NCI-H345 (cell line): Measurements from ENCODE around the gene EZH1.

ENCODE experiments used
- DNase-seq: peaks from one replicate; lab custom pipeline; 2025; lab: John Stamatoyannopoulos, UW

Gene EZH1

DNA sequence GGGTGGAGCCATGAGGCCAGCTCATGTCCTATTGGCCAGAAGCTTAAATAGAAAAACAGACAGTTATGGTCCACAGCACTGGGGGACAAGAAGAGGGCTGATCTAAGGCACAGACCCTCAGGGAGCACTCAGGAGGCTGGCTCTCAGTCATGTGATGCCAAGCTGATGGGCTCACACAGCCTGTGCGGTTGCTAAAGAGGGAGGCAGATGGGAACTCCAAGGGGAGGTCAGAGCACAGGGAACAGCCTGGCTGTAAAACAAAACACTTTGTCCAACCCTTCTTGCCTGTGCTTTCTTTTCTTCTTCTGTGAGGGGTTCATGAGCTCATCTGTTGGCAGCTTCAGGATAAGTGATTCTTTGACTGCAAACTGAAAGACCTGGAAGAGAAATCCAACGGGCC is 35.3 kb downstream of the EZH1 start:
- no peak for DNase-seq

DNA sequence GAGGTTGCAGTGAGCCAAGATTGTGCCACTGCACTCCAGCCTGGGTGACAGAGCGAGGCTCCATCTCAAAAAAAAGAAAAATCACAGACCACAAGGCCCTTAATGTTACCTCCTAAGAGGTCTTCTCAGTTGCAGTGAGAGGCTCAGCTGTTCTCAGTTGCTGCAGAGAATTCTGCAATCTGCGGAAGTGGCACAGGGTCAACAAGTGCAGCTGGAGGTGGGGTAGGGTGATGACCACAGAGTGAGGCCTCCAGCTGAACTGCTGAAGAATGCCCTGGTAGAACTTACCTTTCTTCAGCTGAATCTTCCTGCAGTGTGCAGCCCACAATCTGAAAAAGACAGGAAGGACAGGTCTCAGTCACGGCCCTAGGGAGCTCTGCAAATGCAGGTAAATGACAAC is 36.3 kb downstream of the EZH1 start:
- DNase-seq: no peak

DNA sequence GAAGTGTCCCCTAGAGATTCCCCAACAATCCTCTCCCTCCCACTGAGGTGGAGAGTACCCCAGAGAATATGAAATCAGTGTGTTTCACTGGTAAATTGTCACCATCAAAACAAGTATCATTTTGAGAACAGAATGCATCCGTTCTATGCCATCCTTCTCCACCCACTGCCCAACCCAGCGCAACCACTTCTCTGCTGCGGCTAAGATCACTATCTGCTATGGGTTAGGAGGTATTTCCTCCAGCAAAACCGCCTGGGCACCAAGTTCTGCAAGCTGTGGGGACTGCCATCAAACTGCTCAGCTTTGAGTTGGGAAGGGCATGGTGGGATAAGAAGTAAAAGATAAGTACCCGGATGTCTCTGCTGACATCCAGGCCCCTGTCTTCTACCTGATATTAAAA is 38.1 kb downstream of the EZH1 start:
- no peak for DNase-seq

DNA sequence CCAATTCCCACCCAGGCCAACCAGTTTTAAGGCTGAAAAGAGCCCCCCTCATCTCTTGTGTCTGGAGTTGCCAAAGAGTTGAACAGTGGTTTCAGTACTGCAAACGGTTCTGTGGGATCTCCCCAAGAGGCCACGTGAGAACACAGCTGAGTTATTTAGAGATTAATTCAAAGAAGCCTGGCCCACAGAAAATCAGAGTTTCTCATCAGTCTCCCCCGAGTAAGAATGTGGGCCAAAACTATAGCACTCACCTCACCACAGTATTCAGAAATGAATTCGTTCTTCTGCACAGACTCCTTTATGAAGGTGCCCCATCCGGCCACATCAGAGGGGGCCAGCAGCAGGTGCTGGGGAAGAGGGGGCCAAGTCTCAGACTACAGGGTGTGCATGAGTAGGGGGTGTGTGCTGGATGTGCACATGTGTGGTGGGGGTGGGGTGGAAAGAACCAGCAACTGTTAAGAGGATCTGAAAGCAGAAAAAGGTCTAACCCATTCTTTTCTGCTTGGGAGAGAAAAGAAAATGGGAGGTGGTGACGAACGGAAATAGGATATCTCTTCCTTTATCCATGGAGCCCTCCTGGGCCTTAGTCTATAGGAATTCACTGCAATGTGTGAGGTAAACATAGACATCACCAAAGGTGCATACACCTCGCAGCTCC is 39.9 kb downstream of the EZH1 start:
- DNase-seq: no peak

DNA sequence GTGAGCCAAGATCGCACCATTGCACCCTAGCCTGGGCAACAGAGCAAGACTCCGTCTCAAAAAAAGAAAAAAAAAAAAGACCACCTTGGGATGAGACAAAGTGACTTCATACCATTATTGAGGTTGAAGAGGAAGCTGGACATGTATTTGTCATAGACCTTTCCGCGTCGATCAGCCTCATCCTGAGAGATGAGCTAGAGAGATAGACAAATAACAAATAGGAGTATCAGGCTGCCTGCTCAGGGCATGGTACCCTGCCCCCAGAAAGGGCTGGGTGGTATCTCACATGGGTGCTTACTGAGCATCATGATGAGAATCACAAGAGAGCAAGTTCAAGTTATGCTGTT is 40.4 kb downstream of the EZH1 start:
- DNase-seq: no peak

DNA sequence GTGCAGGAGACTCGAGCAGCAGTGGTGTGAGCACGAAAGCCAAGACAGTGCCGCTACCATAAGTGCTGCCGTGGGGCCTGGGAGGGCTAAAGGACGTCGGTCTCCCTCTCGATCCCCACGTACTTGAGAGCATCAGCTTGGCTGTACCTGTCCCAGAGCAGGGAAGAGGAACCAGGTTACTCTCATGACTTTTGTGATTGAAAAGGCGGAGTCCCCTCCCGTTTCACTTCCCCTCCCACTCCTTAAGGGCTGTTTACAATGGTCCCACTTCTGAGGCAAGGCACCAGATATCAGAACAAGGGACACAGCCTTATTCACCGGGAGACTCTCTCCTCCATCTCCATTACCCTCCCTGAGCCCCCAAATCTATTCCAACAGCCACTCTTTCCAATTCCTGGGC is 42.4 kb downstream of the EZH1 start:
- no peak for DNase-seq

DNA sequence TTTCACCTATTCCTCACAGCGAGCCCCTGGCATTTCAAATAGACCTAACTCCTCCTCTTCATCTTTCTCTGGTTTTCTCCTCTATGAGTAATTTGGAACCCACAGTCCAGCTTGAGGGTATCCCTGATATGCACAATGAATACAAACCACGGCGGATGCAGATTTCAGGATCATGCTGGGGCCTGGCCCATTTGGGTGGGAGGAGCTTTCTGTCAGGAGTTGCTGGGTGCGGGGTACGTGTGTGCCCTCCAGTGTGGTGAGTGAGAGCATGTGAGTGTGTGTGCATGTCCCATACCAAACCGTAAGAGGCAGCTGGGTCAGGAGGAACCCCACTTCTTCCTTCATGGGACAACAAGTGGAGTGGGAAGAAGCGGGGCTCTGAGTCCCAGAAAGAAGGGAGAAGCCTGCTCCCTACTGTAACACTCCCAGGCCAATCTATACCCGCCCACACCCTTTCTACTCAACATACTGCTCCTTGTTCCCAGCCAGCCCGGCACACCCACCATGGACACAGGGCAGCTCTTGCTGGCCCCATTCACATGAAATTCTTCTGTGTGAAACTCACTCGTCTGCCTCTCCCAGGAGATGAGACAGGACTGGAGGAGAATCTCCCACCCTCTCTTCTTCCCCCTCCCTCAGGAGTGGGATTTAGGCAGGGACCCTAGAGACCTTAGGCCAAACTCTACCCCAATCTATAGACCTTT is 44.1 kb downstream of the EZH1 start:
- no peak for DNase-seq

DNA sequence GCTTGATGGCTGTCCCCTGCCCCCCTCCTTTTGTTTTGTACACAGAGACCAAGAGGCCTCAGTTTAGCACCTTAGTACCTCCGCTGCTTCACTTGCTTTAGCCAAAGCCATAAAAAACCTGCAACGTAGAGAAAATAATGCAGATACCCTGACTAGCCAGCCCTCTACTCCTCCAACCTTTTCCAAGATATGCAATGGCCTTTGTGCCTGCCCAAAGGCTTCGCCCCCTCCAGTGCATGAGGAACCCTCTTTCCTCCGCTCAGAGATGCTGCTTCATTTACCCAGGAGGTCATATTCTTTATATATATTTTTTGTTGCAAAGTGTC is 45.5 kb downstream of the EZH1 start:
- DNase-seq: no peak

DNA sequence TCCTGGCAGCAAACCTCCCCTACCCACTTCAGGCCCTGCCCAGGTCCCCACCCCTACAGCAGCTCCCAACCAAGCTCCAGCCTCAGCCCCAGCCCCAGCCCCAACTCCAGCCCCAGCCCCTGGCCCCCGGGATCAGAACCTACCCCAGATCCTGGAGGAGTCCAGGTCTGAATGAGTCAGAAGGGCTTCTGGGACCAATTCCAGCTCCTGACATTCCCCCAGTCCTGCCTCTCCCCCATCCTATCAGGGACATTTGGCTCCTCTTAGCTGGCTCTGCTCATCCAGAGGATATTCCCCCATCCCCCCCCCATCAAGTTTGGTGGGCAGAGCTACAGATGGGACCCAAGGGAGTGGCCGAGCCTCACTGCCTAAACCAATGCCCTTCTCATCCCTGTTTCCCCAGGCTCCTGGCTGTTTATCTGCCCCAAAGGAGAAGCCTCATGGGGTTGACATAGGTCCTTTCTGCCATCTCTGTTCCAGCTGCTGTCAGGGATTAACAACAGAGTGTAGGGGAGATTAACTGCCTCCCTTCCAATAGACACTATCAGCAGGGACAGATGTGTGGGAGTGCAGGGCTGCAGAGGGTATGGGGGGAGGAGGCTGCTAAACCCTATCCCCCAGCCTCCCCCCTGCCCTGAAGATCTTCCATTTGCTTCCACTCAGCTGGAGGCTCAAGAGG is 46.0 kb downstream of the EZH1 start:
- DNase-seq: no peak

DNA sequence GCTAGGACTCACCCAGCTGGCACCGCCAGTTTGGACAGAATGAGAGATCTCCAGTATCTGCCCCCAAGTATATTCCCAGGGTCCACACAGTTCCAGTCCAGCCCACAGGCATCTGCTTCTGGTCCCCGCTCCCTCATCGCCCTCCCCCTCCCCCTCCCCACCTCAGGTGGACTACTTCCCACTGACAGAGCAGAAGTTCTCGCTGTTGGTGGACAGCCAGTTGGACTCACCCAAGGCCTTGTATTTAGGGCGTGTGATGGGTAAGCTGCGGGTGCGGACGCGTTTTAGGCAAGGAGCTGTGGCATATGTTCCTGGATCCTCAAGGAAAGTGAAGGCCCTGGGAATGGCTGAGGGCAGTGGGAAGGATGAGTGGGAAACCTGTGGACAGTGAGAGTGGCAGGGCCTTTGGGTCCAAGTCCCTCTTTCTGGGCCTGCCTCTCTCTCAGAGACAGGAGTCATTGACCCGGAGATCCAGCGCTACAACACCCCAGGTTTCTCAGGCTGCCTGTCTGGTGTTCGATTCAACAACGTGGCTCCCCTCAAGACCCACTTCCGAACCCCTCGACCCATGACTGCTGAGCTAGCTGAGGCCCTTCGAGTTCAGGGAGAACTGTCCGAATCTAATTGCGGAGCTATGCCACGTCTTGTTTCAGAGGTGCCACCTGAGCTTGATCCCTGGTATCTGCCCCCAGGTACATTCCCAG is 47.6 kb downstream of the EZH1 start:
- DNase-seq: no peak

DNA sequence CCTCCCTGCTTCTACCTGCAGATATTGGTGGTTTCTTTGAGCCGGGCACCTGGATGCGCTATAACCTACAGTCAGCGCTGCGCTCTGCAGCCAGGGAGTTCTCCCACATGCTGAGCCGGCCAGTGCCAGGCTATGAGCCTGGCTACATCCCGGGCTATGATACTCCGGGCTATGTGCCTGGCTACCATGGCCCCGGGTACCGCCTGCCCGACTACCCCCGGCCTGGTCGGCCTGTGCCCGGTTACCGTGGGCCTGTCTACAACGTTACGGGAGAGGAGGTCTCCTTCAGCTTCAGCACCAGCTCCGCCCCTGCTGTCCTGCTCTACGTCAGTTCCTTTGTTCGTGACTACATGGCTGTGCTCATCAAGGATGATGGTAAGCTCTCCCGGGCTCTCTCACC is 49.3 kb downstream of the EZH1 start:
- no peak for DNase-seq

DNA sequence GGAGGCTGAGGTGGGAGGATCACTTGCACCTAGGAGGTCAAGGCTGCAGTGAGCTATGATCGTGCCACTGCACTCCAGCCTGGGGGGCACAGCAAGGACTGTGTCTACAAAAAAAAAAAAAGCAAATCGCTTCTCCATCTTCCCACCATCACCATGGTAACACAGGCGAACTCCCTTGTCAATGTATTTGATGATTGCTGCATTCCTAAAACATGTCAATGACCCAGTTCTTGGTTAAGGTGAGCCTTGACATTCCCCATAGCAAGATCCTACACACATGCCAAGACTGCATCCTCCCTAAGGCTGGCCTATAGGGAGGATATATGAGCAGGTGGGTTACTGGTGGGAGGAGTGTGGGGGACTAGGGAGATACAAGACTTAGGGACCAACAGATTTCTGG is 50.3 kb downstream of the EZH1 start:
- no peak for DNase-seq

DNA sequence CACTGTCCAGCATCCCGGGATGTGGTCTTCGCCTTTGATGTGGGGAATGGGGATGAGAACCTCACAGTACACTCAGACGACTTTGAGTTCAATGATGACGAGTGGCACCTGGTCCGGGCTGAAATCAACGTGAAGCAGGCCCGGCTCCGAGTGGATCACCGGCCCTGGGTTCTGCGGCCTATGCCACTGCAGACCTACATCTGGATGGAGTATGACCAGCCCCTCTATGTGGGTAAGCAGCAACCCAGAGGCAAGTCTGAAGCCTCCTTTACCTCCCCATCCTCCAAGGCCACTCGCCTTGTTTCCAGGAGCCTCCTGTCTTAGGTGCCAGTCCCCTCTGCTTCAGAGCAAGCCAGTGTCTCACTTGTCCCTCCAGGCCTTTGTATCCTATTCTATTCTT is 52.4 kb downstream of the EZH1 start:
- DNase-seq: no peak

DNA sequence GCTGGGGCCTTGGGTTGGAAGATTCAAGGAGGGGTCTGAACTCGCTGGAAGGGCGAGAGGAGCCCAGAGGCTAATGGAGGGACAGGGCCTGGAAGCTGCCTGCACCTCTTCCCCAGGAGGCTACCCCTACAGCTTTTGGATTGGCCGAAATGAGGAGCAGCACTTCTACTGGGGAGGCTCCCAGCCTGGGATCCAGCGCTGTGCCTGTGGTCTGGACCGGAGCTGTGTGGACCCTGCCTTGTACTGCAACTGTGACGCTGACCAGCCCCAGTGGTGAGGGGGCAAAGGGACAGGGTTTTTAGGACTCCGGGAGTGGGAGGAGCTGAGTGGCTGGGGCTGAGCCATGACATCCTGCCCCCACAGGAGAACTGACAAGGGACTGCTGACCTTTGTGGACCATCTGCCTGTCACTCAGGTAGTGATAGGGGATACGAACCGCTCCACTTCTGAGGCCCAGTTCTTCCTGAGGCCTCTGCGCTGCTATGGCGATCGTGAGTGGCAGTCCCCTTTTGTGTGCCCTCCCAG is 53.8 kb downstream of the EZH1 start:
- no peak for DNase-seq

DNA sequence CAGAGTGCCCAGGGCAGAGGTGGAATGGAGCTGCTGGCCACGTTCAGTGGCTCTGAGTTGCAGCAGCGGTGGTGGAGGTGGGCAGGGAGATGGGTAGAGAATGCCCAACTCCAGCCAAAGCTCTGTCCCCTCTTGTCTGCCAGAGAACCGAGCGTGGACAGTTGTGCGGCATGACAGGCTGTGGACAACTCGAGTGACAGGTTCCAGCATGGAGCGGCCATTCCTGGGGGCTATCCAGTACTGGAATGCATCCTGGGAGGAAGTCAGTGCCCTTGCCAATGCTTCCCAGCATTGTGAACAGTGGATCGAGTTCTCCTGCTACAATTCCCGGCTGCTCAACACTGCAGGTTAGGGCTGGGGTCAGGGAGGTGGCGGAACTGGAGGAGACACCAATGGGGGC is 54.2 kb downstream of the EZH1 start:
- DNase-seq: no peak

DNA sequence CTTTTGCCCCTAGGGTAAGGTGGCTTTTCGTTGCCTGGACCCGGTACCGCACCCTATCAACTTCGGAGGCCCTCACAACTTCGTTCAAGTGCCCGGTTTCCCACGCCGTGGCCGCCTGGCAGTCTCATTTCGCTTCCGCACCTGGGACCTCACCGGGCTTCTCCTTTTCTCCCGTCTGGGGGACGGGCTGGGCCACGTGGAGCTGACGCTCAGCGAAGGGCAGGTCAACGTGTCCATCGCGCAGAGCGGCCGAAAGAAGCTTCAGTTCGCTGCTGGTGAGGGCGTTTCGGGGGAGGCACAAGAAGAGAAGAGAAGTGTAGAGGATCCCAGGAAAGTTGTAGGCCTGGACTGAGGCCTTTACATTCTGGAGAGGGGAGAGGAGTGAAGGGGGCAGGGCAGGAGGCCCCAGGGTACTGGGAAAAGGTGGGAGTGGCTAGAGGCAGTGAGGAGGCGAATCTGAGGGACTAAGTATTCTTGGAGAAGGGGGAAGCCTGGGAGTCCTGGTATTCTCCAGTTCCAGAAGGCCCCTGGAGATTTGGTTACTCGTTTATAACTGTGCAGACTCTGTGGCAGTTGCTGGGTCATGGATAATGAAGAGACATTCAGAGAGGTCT is 57.0 kb downstream of the EZH1 start:
- no peak for DNase-seq

DNA sequence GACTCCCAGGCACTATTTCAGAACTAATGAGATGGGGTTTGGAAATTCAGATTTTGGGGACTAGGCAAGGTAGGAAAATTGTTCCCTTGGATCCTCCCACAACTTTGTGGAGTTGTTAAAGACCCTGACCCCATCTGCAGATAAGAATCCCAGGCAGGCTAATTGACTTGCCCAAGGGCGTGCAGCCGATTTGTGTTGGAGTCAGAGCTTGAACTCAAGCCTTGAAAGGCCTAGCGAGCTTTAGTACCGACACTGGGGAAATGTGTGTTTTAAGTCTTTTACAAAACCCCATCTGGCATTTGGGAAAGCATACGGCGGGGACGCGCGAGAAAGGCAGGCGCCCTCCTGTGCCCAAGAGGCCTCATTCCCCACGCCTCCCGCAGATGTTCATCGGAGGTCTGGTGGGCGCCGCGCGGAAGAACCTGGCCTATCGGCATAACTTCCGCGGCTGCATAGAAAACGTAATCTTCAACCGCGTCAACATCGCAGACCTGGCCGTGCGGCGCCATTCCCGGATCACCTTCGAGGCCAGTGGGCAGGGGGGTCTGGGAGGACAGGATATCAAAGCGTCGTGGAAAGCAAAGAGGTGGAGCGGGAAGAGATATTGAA is 58.2 kb downstream of the EZH1 start:
- no peak for DNase-seq

DNA sequence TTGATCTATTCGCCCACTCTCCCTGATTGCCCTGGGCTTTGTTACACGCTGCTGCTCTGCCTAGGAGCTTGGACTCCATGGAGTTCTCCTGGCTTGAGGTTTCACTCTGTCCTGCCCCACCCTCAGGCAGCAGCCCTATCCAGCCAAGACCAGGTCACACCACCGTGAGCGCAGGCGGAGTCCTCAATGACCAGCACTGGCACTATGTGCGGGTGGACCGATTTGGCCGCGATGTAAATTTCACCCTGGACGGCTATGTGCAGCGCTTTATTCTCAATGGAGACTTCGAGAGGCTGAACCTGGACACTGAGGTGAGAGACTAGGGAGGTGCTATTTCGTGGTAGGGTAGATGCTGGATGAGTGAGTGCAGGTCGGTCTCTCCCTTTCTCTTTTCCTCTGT is 59.0 kb downstream of the EZH1 start:
- no peak for DNase-seq

DNA sequence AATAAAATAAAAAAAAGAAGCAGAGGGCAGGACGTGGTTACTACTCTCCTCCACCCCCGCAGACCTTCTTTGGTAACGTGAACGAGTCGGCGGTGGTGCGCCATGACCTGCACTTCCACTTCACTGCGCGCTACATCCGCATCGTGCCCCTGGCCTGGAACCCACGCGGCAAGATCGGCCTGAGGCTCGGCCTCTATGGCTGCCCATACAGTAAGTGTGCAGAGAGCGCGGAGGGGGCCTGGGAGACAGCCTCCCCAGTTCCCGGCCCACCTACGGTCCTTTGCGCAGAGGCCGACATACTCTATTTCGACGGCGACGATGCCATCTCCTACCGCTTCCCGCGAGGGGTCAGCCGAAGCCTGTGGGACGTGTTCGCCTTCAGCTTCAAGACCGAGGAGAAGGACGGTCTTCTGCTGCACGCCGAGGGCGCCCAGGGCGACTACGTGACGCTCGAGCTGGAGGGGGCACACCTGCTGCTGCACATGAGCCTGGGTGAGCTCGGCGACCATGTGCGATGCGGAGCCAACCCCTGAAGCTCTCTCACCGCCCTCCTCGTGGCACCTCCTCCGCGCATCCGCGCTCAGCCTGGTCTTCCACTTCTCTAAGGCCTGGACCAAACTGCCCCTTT is 59.8 kb downstream of the EZH1 start:
- no peak for DNase-seq

DNA sequence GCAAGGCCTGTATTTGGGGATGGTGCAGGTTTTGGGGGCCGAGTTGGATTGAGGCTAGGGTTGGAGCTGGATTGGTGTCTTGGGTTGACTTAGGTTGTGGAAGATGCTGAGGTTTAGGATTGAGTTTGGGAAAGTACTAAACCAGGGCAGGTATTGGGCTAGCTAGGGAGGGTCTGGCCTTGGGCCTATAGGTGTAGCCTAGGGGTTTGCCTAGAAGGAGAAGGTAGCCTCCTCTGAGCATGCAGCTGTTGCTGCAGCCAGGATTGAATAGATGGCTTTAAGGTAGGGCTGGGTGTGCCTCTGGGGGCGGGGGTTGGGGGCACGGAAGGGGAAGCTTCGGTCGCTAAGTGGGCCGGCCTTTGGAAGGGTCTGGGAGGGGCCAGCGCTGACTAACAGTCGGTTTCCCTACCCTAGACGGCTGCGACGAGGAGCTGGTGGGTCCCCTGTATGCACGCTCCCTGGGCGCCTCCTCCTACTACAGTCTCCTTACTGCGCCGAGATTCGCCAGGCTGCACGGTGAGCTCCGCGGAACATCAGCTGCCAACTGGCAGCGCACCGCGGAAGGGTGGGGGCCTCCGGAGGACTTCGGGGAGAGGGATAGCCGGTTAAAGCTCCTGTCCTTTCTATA is 61.3 kb downstream of the EZH1 start:
- no peak for DNase-seq
